Endodermal cell (in vitro differentiated cells): ENCODE measurements around the gene FUZ. TPM values are rescaled to one million over a fixed set of nuclear protein-coding genes. Genes with fewer than 3 reads are reported as not detected.

Experiments
- DNase-seq: peaks from one replicate; pipeline ENCODE4 v3.0.0-alpha.2; 2017
- H3K27ac ChIP-seq: 2 replicates; pipeline ENCODE4 v1.5.1; 2013; ENCODE audit warnings: mild to moderate bottlenecking, low read depth, low read length, moderate library complexity
- H3K27me3 ChIP-seq: 2 replicates; pipeline ENCODE4 v1.6.1; 2013; ENCODE audit warnings: mild to moderate bottlenecking, low read length, moderate library complexity; ENCODE audit not compliant: insufficient read depth, control insufficient read depth, poor library complexity, severe bottlenecking
- H3K36me3 ChIP-seq: 2 replicates; pipeline ENCODE4 v1.7.0; 2013; ENCODE audit warnings: mild to moderate bottlenecking, low read length, moderate library complexity; ENCODE audit not compliant: control insufficient read depth, insufficient read depth
- H3K4me1 ChIP-seq: one replicate; pipeline ENCODE4 v1.7.0; 2013; ENCODE audit warnings: low read length; ENCODE audit not compliant: control insufficient read depth, insufficient read depth
- H3K4me3 ChIP-seq: 2 replicates; pipeline ENCODE4 v1.5.1; 2013; ENCODE audit warnings: mild to moderate bottlenecking, low read length, moderate library complexity
- H3K9ac ChIP-seq: 2 replicates; pipeline ENCODE4 v1.6.1; 2013; ENCODE audit warnings: mild to moderate bottlenecking, low read length, moderate library complexity; ENCODE audit not compliant: poor library complexity, severe bottlenecking; ENCODE audit errors: extremely low read depth
- H3K9me3 ChIP-seq: 2 replicates; pipeline ENCODE4 v1.6.1; 2013; ENCODE audit warnings: mild to moderate bottlenecking, low read length, moderate library complexity; ENCODE audit not compliant: control insufficient read depth
- H3K27ac Mint-ChIP-seq: 2 replicates; pipeline ENCODE4 v1.8.0; 2020; ENCODE audit warnings: mixed read lengths
- H3K27me3 Mint-ChIP-seq: 2 replicates; pipeline ENCODE4 v1.8.0; 2021; ENCODE audit warnings: mild to moderate bottlenecking, mixed read lengths; ENCODE audit not compliant: insufficient read depth
- H3K36me3 Mint-ChIP-seq: 2 replicates; pipeline ENCODE4 v1.8.0; 2020; ENCODE audit warnings: low read depth, mixed read lengths
- H3K4me1 Mint-ChIP-seq: 2 replicates; pipeline ENCODE4 v1.8.0; 2020; ENCODE audit warnings: mixed read lengths
- H3K4me3 Mint-ChIP-seq: 2 replicates; pipeline ENCODE4 v1.8.0; 2020; ENCODE audit warnings: mild to moderate bottlenecking, moderate library complexity, mixed read lengths
- H3K9me3 Mint-ChIP-seq: 2 replicates; pipeline ENCODE4 v1.8.0; 2020; ENCODE audit warnings: mild to moderate bottlenecking, mixed read lengths
- WGBS, 2 experiments: methylation state at CpG; one replicate each; pipeline versions ENCODE4 v1.1.5 to v1.1.7; 2013; ENCODE audit warnings: missing lambda C conversion rate in 2 of 2, mixed read lengths in 1 of 2; ENCODE audit not compliant: insufficient coverage in 1 of 2, insufficient read length in 1 of 2; 5-methylcytosine and 5-hydroxymethylcytosine counted together
- total RNA-seq, 2 donors: library from RNA; stranded (reverse); fragmentation: NEBNext Ultra II Directional in 1 of 2; extraction: Animal tissue kit (Norgen Biotek cat#: 25700) in 1 of 2; gene quantifications; 2 replicates in 1 of 2; 3 replicates in 1 of 2; pipeline ENCODE4 v1.2.1, GENCODE V29; 2021
- TF ChIP-seq, protein P1 (sequence below): fragments of 200-600 bp; sonication (generic); conservative IDR thresholded peaks from 2 replicates; pipeline ENCODE4 v1.5.0; 2021; ENCODE audit warnings: antibody characterized with exemption, mild to moderate bottlenecking

The FUZ gene
- total RNA-seq, 2 donors from 2014 or later = 26.1 to 41.2 TPM

DNA sequence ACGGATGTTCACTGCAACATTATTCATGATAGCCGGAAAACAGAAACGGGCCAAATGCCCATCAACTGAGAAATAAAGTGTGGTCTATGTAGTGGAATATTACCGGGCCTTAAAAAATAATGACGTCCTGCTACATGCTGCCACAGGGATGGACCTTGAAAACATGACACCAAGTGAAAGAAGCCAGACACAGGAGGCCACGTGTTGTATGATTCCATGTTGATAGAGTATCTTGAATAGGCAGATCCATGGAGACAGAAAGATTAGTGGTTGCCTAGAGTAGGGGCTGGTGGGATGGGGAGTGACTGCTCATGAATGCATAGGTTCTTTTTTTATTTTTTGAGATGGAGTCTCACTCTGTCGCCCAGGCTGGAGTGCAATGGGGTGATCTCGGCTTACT, 42.6 kb downstream of the FUZ start:
- H3K36me3 Mint-ChIP-seq = peaks cover 10% of the 10 kb centered on the region
- TF ChIP-seq, protein P1, sequence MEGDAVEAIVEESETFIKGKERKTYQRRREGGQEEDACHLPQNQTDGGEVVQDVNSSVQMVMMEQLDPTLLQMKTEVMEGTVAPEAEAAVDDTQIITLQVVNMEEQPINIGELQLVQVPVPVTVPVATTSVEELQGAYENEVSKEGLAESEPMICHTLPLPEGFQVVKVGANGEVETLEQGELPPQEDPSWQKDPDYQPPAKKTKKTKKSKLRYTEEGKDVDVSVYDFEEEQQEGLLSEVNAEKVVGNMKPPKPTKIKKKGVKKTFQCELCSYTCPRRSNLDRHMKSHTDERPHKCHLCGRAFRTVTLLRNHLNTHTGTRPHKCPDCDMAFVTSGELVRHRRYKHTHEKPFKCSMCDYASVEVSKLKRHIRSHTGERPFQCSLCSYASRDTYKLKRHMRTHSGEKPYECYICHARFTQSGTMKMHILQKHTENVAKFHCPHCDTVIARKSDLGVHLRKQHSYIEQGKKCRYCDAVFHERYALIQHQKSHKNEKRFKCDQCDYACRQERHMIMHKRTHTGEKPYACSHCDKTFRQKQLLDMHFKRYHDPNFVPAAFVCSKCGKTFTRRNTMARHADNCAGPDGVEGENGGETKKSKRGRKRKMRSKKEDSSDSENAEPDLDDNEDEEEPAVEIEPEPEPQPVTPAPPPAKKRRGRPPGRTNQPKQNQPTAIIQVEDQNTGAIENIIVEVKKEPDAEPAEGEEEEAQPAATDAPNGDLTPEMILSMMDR = no peak
- no peaks in the 10 kb centered on the region for H3K27me3 Mint-ChIP-seq
- Histone ChIP-seq H3K27ac (no peak overlapping the region), H3K36me3 (peaks cover 6% of the 10 kb centered on the region), H3K27me3 (no peaks in the 10 kb centered on the region), H3K4me3 (no peak overlapping the region), H3K9ac (no peak overlapping the region), H3K4me1 (no peaks in the 10 kb centered on the region), H3K9me3 (no peaks in the 10 kb centered on the region)
- DNase-seq = no peak
- peaks cover 13% of the 10 kb centered on the region for H3K4me1 Mint-ChIP-seq
- H3K9me3 Mint-ChIP-seq = no peaks in the 10 kb centered on the region
- H3K27ac Mint-ChIP-seq = no peak overlapping the region
- no peak overlapping the region for H3K4me3 Mint-ChIP-seq
- WGBS, 2 experiments = 91 to 94% methylated on average over 8 of the region's 8 CpGs

DNA sequence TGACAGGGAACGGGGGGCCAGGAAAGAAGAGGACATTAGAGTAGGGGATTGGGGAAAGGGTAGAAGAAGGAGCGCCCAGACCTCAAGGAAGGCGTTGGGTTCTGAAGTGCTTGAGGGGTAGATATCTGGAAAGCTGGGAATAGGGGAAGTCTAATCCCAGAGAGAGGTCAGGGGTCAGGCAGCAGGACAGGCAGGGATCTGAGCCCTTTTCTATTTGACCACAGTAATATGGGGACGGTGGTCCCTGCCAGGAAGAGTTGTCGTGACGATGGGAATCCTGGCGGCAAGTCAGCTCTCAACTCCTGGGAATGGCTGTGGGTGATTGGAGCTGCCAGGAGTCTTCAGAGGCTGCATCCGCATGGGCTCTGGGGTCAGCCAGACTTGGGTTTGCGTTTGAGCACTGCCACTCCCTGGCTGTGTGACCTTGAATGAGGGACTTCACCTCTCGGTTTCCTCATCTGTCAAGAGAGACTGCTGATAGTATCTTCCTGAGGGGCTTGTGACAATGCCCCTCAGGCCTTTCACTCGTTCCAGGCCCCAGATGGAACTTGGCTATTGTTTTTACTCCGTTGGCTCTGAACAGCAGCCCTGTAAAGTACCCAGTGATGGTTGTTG, 45.0 kb downstream of the FUZ start:
- Mint-ChIP-seq H3K4me1 (peaks cover 14% of the 10 kb centered on the region), H3K9me3 (peaks cover 2% of the 10 kb centered on the region), H3K27ac (peak overlapping the region; percentile 88), H3K27me3 (no peaks in the 10 kb centered on the region), H3K4me3 (peak overlapping the region; percentile 89), H3K36me3 (peaks cover 10% of the 10 kb centered on the region)
- no peak for DNase-seq
- H3K4me1 ChIP-seq = no peaks in the 10 kb centered on the region
- H3K9me3 ChIP-seq = no peaks in the 10 kb centered on the region
- H3K4me3 ChIP-seq = peak overlapping the region; percentile 97
- WGBS, 2 experiments = 75 to 83% methylated on average over 11 to 12 of the region's 12 CpGs
- no peaks in the 10 kb centered on the region for H3K27me3 ChIP-seq
- H3K36me3 ChIP-seq = no peaks in the 10 kb centered on the region
- peak overlapping the region; percentile 77 for H3K9ac ChIP-seq
- TF ChIP-seq, protein P1 = no peak
- H3K27ac ChIP-seq = no peak overlapping the region

DNA sequence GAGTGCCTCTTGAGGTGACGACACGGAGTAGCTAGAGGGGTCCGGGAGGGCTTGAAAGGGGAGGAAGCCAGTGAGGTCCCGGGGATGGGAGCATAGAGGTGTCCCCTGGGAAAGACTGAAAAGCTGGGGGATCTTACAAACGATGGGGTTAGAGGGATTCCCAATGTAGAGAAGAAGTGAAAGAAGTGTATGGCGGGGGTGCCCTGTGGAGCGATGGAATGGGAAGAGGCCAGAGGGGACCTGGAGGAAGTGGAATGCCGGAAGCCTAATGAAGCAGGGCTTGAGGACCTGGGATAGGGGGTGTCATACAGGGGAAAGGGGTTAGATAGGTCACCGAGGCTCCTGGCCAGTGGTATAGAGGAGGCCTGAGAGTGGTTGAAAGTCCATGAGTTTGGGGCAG, 45.7 kb downstream of the FUZ start:
- Mint-ChIP-seq H3K36me3 (peaks cover 10% of the 10 kb centered on the region), H3K9me3 (peaks cover 2% of the 10 kb centered on the region), H3K4me3 (peak overlapping the region; percentile 89), H3K27me3 (no peaks in the 10 kb centered on the region), H3K27ac (peak overlapping the region; percentile 88), H3K4me1 (peaks cover 14% of the 10 kb centered on the region)
- peak; percentile 58 for DNase-seq
- Histone ChIP-seq H3K9me3 (no peaks in the 10 kb centered on the region), H3K4me1 (no peaks in the 10 kb centered on the region), H3K27me3 (no peaks in the 10 kb centered on the region), H3K27ac (no peak overlapping the region), H3K4me3 (peak overlapping the region; percentile 97), H3K36me3 (no peaks in the 10 kb centered on the region), H3K9ac (peak overlapping the region; percentile 77)
- 8 to 9% methylated on average over 7 to 9 of the region's 9 CpGs for WGBS, 2 experiments
- TF ChIP-seq, protein P1 = no peak
